ENCODE data around the gene RAI1.

The RAI1 gene

GRCh38 chr17:17770632-17771044, 89.4 kb downstream of the RAI1 start:
- no peak for DNase-seq

DNA sequence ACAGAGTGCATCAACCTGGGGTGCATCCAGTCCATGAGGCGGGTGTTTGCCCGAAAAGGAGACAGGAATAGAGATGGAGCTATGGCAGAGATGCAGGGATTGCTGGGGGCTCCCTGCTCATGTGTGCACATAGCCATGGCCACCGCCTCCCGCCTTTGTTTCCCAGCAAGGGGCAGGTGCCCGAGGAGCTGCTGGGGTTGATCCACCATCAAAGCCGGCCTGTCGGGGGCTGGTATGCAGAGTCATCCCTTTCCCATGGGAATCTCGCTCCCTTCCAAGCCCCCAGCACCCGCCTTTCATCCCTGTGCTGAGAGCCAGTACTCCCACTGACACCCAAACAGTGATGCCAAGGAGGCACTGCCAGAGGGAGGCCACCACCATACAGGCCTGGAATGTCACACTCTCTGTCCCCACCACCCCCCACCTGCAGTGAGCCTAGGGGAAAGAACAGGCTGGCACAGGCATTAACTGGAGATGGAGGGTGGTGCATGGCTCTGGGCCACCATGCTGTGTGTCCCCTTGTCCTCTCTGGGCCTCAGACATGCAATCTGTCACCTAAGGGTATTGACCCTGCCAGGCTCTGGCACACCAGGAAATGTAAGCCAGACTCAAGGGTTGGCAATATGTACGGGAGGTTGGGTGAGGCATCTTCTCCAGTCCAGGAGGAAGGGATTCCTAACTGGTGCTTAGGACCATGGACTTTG, 90.4 kb downstream of the RAI1 start:
- DNase-seq: no peak

- DNase-seq: no peak
Measured at GRCh38 chr17:17772231-17772630, 91.0 kb downstream of the RAI1 start.

- DNase-seq: no peak
Measured at GRCh38 chr17:17774009-17774881, 93.0 kb downstream of the RAI1 start.

GRCh38 chr17:17776889-17777288, 95.6 kb downstream of the RAI1 start:
- no peak for DNase-seq

- DNase-seq: no peak
Measured at GRCh38 chr17:17778308-17779014, 97.2 kb downstream of the RAI1 start.

GRCh38 chr17:17779015-17779611, 97.9 kb downstream of the RAI1 start:
- DNase-seq: no peak

- DNase-seq: no peak
Measured at GRCh38 chr17:17780922-17781590, 99.8 kb downstream of the RAI1 start.

DNA sequence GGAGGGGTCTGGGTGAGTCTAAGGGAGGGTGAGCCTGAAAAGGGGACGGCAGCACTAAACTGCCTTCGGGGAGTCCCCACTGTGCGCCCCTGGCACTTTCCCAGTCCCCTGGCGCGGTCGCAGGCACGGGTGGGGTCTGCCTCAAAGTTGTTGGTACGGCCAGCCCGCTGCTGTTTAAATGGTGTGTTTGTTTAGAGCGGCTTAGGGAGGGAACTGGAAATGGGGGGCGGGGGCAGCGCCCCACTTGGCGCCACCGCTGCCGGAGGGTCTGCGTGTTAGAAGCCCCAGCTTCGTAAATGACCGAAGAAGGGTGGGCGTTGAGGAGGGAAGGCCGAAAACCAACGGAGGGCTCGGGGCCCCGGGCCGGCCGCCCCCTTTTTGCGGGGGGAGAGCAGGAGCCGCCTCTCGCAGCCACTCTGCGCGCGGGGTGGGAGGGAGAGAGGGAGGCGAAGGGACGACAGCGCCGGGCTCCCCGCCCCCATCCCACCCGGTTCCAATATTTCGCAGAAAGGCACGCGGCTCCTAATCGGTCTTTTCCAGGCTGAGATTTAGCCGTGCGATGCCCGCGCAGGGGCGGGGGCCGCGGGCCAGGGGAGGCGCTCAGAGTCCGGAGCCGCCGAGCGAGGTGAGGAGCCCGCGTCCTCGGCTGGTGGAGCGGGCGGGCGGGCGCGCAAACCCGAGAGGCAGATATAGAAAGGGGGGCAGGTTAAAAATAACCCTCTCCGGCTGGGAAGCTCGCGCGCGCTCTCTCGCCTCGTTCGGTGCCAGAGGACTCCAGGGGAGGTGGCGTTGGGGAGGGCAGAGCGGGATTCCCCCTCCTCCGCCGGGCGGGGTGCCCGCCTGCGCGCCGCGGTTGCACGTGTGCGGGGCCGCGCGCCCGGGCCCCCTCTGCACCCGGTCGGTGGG, 100.6 kb downstream of the RAI1 start:
- DNase-seq: peak; percentile 47

GRCh38 chr17:17782523-17783115, 101.4 kb downstream of the RAI1 start:
- no peak for DNase-seq

GRCh38 chr17:17783116-17783824, 102.0 kb downstream of the RAI1 start:
- DNase-seq: peak; percentile 66

DNA sequence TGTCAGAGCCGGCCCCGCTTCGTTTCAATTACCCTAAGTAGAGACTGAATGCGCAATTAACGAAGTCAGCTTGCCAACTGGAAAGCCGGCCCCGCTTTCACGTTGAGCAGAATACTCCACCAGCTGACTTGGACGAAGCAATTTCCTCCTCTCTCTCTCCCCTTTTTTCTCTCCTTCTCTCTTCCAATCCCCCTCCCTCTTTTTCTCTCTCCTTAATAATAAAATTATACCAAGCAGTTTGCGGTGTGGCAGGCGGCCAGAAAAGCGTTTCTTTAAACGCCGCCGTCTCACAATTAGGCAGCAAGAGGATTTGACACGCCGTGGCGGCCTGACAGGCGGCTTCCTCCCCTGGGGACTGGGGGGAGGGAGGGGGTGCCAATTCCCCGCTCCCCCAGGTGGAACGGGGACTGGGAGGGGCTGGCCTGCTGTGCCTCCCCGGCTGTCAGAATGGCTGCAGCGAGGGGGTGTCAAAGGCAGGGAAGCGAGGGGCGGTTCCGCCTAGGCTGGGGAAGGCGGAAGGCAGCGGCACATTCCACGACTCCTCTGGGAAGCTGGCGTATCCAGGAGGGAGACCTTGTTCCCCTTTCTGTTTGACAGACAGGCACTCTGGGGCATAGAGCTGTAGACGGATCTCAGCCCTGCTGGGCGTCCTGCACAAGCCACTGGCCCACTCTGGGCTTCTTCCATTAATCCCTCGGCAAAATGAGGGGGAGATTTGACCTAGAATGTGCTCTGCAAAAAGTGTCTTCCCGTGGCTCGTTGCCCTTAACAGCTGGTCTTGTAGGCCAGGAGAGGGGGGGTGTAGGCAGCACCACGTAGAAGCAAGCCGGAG, 102.8 kb downstream of the RAI1 start:
- DNase-seq: peak; percentile 62

DNA sequence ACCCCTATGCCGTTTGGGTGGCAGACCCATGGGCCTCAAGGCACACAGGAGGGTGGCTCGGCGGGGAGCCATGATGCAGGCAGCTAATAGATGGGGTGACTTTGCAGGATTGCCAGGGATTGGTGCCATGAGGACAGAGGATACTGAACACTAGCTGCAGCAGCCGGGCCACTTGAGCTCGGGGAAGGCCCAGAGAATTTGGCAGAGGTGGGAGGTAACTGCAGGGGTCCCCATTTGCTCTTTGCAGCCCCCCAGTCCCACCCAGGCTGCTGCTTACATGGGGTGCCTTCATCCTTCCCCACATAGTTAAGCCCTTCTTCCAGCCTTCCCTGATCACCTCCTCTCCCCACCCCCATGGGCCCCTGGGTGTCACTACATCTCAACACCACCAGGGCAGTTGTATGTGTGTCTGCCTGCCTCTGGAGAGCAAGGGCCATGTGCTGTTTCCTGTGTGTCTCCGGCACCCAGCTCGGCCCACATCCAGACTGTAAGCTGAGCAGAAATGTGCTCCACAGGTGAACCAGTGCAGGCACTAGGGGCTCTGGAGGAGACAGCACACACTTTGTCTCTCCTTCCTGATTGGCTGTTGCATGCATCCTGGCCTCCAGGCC, 103.5 kb downstream of the RAI1 start:
- peak; percentile 43 for DNase-seq

DNA sequence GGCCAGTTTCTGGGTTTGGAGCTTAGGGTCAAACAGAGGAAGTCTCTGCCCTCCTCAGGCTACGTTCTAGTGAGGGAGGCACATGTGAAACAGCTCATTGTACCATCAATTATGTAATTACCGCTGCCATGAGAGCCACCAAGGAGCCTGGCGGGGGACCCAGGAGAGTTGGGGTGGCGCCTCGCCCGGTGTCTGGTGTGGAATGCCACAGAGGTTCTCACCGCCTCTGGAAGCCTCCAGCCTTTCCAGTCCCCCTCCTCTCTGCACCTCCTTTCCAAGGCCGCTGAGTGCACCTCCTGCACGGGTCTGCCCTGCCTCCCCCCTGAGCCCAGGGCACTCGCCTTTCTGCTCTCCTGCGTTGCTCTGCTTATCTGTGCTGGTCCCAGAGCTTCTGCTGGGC, 104.1 kb downstream of the RAI1 start:
- no peak for DNase-seq

DNA sequence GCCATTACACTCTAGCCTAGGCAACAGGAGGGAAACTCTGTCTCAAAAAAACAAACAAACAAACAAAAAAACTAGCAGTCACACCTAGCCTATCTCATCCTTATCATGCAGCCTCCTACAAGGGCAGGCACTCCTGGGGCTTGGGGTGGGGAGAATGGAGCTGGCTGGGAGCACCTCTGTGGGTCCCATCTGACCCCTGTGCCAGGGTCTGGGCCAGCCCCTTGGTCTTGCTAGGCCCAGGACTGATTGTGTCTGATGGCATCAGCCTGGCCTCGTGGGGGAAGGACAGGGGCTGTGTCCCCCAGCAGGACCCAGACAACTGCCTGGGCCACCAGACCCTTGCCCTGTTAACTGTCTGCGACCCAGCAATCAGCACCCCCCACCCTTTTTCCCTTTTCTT, 105.7 kb downstream of the RAI1 start:
- no peak for DNase-seq

DNA sequence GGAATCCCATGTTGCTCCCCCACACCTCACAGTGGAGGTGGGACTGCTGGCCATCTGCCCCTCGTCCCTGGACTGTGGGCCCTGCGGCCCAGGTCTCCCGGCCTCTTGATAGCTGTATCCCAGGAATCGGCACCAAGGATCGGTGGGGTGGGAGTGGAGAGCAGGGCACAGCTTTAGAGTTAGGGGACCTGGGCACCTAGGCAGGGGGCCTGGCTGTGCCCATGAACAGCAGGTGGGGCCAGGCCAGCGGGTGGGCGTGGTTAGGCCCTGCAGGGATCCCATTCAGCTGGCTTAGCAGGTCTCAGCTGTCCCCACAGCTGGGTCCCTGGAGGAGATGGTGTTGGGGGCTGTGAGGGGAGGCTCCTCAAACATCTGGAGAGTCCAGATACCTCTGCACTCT, 106.3 kb downstream of the RAI1 start:
- DNase-seq: no peak

GRCh38 chr17:17788967-17789366, 107.7 kb downstream of the RAI1 start:
- DNase-seq: no peak

DNA sequence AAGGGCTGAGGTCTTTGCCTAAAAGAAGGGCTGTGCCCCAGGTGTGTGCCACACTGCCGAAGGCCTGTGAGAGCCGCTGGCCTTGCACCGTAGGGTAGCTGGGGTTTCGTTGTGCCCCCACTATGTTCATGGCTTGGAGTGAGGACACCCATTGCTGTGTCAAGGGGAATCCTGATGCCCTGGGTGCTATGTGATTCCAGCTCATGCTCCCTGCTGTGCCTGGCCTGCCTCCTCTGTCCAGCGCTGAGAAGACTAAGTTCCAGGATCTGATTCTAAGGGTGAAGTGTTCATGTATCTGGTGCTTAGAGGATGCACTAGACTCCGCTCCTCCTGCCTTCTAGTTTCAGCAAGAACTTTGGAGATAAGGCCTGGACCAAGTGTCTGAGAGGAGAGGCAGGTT, 108.2 kb downstream of the RAI1 start:
- no peak for DNase-seq
